HG03139 (cell line): ENCODE data around the gene TMEM181.

Experiments used
- ATAC-seq: cut with Tn5 transposase; IDR thresholded peaks from one replicate; pipeline ENCODE4 v1.9.1; 2021; ENCODE audit not compliant: unreplicated experiment

Gene TMEM181

GRCh38 chr6:158680481-158680880 is 120.6 kb downstream of the TMEM181 start:
- ATAC-seq: no peak

- no peak for ATAC-seq
These were observed 124.4 kb downstream of the TMEM181 start for GRCh38 chr6:158684311-158684710.

- no peak for ATAC-seq
These were observed 124.9 kb downstream of the TMEM181 start for GRCh38 chr6:158684745-158685324.
